ENCODE data around the gene SSH2. TPM values are rescaled to one million over a fixed set of nuclear protein-coding genes. Genes with fewer than 3 reads are reported as not detected.

Gene SSH2
- total RNA-seq, 2 experiments from 2014 or later, result 32.6 to 36.1 TPM

DNA sequence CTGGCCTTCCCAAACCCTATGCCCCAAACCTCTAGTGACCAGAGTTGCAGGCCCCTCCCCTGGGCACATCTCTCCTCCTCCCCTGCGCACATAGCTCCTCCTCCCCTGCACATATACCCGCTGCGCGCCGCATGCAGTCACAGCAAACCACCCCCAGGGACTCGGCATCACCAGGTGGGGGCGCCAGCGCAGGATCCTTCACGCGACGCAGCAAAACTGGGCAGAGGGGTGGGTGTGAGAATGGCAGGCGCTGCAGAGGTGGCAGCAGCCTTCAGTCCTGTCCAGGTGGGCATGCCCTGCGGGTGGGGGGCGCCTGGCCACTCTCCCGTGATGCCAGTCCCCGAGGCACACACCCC is 312.9 kb downstream of the SSH2 start:
- H3K4me3 Mint-ChIP-seq, result peak overlapping the region; percentile 75

DNA sequence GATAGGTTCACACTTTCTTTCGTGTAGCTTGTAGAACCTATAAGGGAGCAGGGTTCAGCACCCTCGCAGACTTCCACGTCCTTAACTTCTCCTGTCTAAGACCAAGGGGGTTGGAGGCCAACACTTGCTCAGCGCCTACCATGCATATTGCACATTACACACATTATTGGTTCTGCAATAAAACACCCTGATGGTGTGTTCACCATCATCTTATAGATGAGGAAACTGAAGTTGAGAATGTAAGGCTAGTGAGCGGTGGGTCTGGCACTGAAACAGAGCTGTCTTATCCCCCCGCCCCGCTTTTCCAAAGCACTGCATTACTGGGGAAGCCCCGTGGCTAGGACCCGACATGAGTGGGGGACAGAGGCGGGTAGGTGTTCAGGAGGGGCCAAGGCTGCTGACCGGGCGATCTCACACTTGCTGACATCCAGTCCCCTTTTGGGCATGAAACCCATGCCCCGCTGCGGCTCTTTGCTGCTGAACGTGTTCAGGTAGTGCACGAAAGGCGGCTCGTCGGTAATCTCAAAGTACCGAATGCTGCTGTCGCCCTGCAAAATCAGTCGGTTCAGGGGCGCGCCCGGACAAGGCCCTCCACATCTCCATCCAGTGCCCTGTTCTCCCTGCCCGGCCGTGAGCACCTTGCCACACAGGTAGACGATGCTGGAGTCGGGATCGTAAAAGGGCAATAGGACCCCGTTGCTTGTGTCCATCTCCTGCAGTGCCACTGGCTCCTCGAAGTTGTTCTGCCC is 313.6 kb downstream of the SSH2 start:
- DNase-seq, result peak; percentile 46
- Mint-ChIP-seq H3K4me1 (peaks cover 45% of the 10 kb centered on the region), H3K4me3 (peak overlapping the region; percentile 75), H3K27ac (peak overlapping the region; percentile 19), H3K9me3 (ENCODE audit: low read depth) (no peaks in the 10 kb centered on the region), H3K27me3 (peaks cover 2% of the 10 kb centered on the region), H3K36me3 (ENCODE audit: low read depth) (peaks cover 2% of the 10 kb centered on the region)
- no peak for ATAC-seq
- ChIA-PET POLR2A (interaction anchor here (0.6 to 3.0 kb wide), 10 partner anchors 9 to 352 kb away, joined by 3 to 11 read pairs (median 3); partner anchors contain the start of genes ABHD15, ANKRD13B and SSH2), CTCF (interaction anchor here (0.6 to 4.3 kb wide), 41 partner anchors 9 to 663 kb away, joined by 3 to 93 read pairs (median 5); partner anchors contain the start of genes ABHD15, ANKRD13B, SSH2 and TP53I13)
- intact Hi-C loops (cut with DNase I, micrococcal nuclease), result loop anchor here (1.0 to 10.0 kb wide), 8 partner anchors 48 to 892 kb away; partner anchors contain the start of genes TP53I13 (in 2 of the 2), NEK8 (in 1 of the 2), NUFIP2 (in 1 of the 2) and PHF12 (in 1 of the 2)

More for the DNA sequence above, 312.9 kb downstream of the SSH2 start:
- ChIA-PET POLR2A (interaction anchor here (0.7 to 3.0 kb wide), 10 partner anchors 12 to 313 kb away, joined by 3 to 11 read pairs (median 3); partner anchors contain the start of genes ABHD15, ANKRD13B and SSH2), CTCF (interaction anchor here (0.6 to 4.3 kb wide), 51 partner anchors 8 to 874 kb away, joined by 3 to 93 read pairs (median 5); partner anchors contain the start of genes ABHD15, ANKRD13B, NUFIP2 and SSH2)
- intact Hi-C loops (cut with DNase I, micrococcal nuclease), result loop anchor here (1.0 to 10.0 kb wide), 8 partner anchors 48 to 892 kb away; partner anchors contain the start of genes TP53I13 (in 2 of the 2), NEK8 (in 1 of the 2), NUFIP2 (in 1 of the 2) and PHF12 (in 1 of the 2)
- peak overlapping the region; percentile 89 for H3K27ac Mint-ChIP-seq
- peaks cover 2% of the 10 kb centered on the region for H3K36me3 Mint-ChIP-seq (ENCODE audit: low read depth)
- H3K4me1 Mint-ChIP-seq, result peaks cover 47% of the 10 kb centered on the region
- no peaks in the 10 kb centered on the region for H3K9me3 Mint-ChIP-seq (ENCODE audit: low read depth)
- ATAC-seq (peak; percentile 82), DNase-seq (peak; percentile 98)
- peaks cover 2% of the 10 kb centered on the region for H3K27me3 Mint-ChIP-seq

- H3K36me3 Mint-ChIP-seq (ENCODE audit: low read depth), result peaks cover 2% of the 10 kb centered on the region
- peak overlapping the region; percentile 63 for H3K27ac Mint-ChIP-seq
- H3K4me1 Mint-ChIP-seq, result peaks cover 41% of the 10 kb centered on the region
- DNase-seq (peak; percentile 92), ATAC-seq (peak; percentile 51)
- no peaks in the 10 kb centered on the region for H3K9me3 Mint-ChIP-seq (ENCODE audit: low read depth)
- peak overlapping the region; percentile 75 for H3K4me3 Mint-ChIP-seq
- ChIA-PET CTCF (interaction anchor here (0.6 to 4.3 kb wide), 19 partner anchors 9 to 316 kb away, joined by 3 to 93 read pairs (median 6); partner anchors contain the start of genes ABHD15, ANKRD13B, SSH2 and TP53I13), POLR2A (interaction anchor here (0.6 to 3.0 kb wide), 6 partner anchors 10 to 351 kb away, joined by 3 to 11 read pairs (median 4); partner anchors contain the start of genes ABHD15 and SSH2)
- intact Hi-C loops (cut with DNase I, micrococcal nuclease), result loop anchor here (1.0 to 10.0 kb wide), 8 partner anchors 9 to 891 kb away; partner anchors contain the start of genes GIT1 (in 2 of the 2), NEK8 (in 1 of the 2), NUFIP2 (in 1 of the 2) and PHF12 (in 1 of the 2)
- peaks cover 2% of the 10 kb centered on the region for H3K27me3 Mint-ChIP-seq
These were observed 314.3 kb downstream of the SSH2 start for GRCh38 chr17:29615492-29616299.

DNA sequence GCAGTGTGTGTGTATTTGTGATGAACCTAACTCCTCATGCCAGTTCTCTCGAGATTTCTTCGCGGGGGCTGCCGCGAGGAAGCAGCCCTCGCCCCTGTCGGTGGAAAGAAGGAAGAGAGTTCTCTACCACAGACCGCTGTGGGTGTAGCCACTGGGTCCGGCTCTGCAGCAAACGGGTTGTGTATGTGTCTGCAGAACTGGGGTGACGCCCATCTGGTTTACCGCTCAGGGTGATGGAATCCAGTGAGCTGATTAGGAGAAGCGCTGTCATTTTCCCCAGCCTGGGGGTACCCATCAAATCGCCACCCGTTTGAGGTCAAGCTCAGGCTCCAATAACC is 315.0 kb downstream of the SSH2 start:
- Mint-ChIP-seq H3K27me3 (peaks cover 2% of the 10 kb centered on the region), H3K4me3 (peak overlapping the region; percentile 75), H3K4me1 (peaks cover 41% of the 10 kb centered on the region), H3K9me3 (ENCODE audit: low read depth) (no peaks in the 10 kb centered on the region), H3K27ac (peak overlapping the region; percentile 55), H3K36me3 (ENCODE audit: low read depth) (peaks cover 2% of the 10 kb centered on the region)
- ChIA-PET CTCF (interaction anchor here (0.6 to 4.3 kb wide), 11 partner anchors 10 to 317 kb away, joined by 3 to 93 read pairs (median 4); partner anchors contain the start of genes ABHD15, ANKRD13B and TP53I13), POLR2A (interaction anchor here (0.6 to 3.0 kb wide), 5 partner anchors 10 to 145 kb away, joined by 3 to 11 read pairs (median 5); partner anchors contain the start of gene ABHD15)
- intact Hi-C loops (cut with DNase I, micrococcal nuclease), result loop anchor here (1.0 to 10.0 kb wide), 6 partner anchors 9 to 890 kb away; partner anchors contain the start of genes GIT1 (in 2 of the 2), NEK8 (in 1 of the 2), PHF12 (in 1 of the 2) and TAOK1 (in 1 of the 2)
- peak; percentile 74 for DNase-seq
- no peak for ATAC-seq

DNA sequence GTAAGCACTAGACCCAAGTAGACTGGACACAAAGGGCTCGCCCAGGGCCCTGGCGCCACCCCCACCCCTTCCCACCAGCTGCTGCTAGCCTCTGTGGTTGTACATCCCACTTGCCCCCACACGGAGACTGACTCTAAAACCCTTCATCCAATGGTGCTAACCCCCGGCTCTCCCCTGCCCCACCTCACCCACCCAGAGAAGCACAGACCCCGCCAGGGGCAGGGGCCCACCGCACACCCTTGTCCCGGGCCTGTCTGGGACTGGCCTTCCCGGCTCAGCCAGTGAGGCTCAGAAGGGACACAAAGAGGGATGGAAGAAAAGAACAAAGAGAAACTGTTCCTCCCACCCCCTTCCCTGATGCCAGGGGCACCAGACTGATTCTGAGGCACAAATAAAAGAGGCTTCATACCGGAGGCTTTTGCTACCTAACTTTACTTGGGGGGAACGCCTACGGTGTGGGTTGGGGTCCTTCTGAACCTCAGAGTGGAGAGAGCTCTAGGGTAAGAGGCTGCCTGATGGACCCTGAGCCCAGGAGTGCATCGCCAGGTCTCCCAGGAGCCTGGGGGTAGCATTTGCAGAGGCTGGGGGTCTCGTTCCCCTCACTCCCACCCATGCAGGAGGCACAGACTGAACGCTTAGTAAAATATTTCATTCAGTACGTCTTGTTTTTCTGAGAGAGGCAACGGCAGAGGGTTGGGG is 315.5 kb downstream of the SSH2 start:
- POLR2A ChIA-PET, result interaction anchor here (0.9 to 1.3 kb wide), 2 partner anchors 18 to 22 kb away, joined by 3 to 4 read pairs; no protein-coding TSS in a partner anchor
- CTCF ChIA-PET, result interaction anchor here (0.5 to 4.3 kb wide), 7 partner anchors 9 to 244 kb away, joined by 3 to 93 read pairs (median 6); partner anchors contain the start of genes ABHD15, ANKRD13B and TP53I13
- no peak overlapping the region for H3K27ac Mint-ChIP-seq

GRCh38 chr17:29613856-29614255 is 316.2 kb downstream of the SSH2 start:
- peaks cover 41% of the 10 kb centered on the region for H3K4me1 Mint-ChIP-seq
- POLR2A ChIA-PET, result interaction anchor here (0.9 to 1.3 kb wide), 2 partner anchors 22 to 147 kb away, joined by 3 read pairs; no protein-coding TSS in a partner anchor
- peak; percentile 39 for DNase-seq
- no peaks in the 10 kb centered on the region for H3K9me3 Mint-ChIP-seq (ENCODE audit: low read depth)
- intact Hi-C loops (cut with DNase I, micrococcal nuclease), result loop anchor here (1.0 to 10.0 kb wide), 3 partner anchors 34 to 889 kb away; partner anchors contain the start of genes NEK8 (in 1 of the 2), TLCD1 (in 1 of the 2) and TP53I13 (in 1 of the 2)
- CTCF ChIA-PET, result interaction anchor here (0.5 to 3.8 kb wide), 16 partner anchors 10 to 244 kb away, joined by 3 to 26 read pairs (median 4); partner anchors contain the start of gene ANKRD13B
- ATAC-seq, result no peak
- H3K27ac Mint-ChIP-seq, result no peak overlapping the region
- peaks cover 2% of the 10 kb centered on the region for H3K27me3 Mint-ChIP-seq
- H3K4me3 Mint-ChIP-seq, result peak overlapping the region; percentile 40
- H3K36me3 Mint-ChIP-seq (ENCODE audit: low read depth), result peaks cover 2% of the 10 kb centered on the region

More for the DNA sequence above, 315.5 kb downstream of the SSH2 start:
- DNase-seq (no peak), ATAC-seq (no peak)
- Mint-ChIP-seq H3K9me3 (ENCODE audit: low read depth) (no peaks in the 10 kb centered on the region), H3K4me1 (peaks cover 41% of the 10 kb centered on the region), H3K27me3 (peaks cover 2% of the 10 kb centered on the region), H3K36me3 (ENCODE audit: low read depth) (peaks cover 2% of the 10 kb centered on the region), H3K4me3 (peak overlapping the region; percentile 75)
- intact Hi-C loops (cut with DNase I, micrococcal nuclease), result loop anchor here (1.0 to 10.0 kb wide), 6 partner anchors 10 to 890 kb away; partner anchors contain the start of genes GIT1 (in 2 of the 2), NEK8 (in 1 of the 2), PHF12 (in 1 of the 2) and TAOK1 (in 1 of the 2)

DNA sequence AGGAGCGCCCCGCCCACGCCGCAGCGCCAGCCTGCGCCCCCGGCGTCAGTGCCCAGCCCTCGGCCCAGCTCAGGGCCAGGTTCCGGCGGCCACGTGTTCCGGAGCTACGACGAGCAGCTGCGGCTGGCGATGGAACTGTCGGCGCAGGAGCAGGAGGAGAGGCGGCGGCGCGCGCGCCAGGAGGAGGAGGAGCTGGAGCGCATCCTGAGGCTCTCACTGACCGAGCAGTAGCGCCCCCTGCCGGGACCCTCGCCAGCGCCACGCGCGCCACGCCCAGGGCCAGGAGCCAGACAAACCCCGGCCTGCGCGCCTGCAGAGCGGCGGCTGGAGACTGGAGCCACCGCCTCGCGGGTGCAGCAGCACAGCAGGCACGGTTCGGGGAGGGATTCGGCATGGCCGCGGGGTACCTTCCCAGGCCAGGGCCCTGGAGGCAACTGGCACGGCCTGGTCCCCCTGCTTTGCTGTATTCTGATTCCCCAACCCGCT is 316.6 kb downstream of the SSH2 start:
- H3K36me3 Mint-ChIP-seq (ENCODE audit: low read depth), result peaks cover 2% of the 10 kb centered on the region
- CTCF ChIA-PET, result interaction anchor here (0.6 to 3.8 kb wide), 19 partner anchors 11 to 269 kb away, joined by 3 to 26 read pairs (median 4); partner anchors contain the start of gene ANKRD13B
- no peak overlapping the region for H3K27ac Mint-ChIP-seq
- intact Hi-C loops (cut with DNase I, micrococcal nuclease), result loop anchor here (1.0 to 10.0 kb wide), 3 partner anchors 33 to 889 kb away; partner anchors contain the start of genes NEK8 (in 1 of the 2), TLCD1 (in 1 of the 2) and TP53I13 (in 1 of the 2)
- DNase-seq (peak; percentile 98), ATAC-seq (peak; percentile 48)
- peaks cover 2% of the 10 kb centered on the region for H3K27me3 Mint-ChIP-seq
- peaks cover 40% of the 10 kb centered on the region for H3K4me1 Mint-ChIP-seq
- peak overlapping the region; percentile 40 for H3K4me3 Mint-ChIP-seq
- POLR2A ChIA-PET, result interaction anchor here (0.9 to 1.3 kb wide), 2 partner anchors 21 to 148 kb away, joined by 3 read pairs; no protein-coding TSS in a partner anchor
- H3K9me3 Mint-ChIP-seq (ENCODE audit: low read depth), result no peaks in the 10 kb centered on the region

GRCh38 chr17:29612404-29613280 is 317.4 kb downstream of the SSH2 start:
- Mint-ChIP-seq H3K27ac (no peak overlapping the region), H3K36me3 (ENCODE audit: low read depth) (peaks cover 2% of the 10 kb centered on the region), H3K27me3 (peaks cover 2% of the 10 kb centered on the region), H3K4me1 (peaks cover 38% of the 10 kb centered on the region), H3K9me3 (ENCODE audit: low read depth) (no peaks in the 10 kb centered on the region), H3K4me3 (no peak overlapping the region)
- DNase-seq (no peak), ATAC-seq (no peak)
- intact Hi-C loops (cut with DNase I, micrococcal nuclease), result loop anchor here (1.0 to 10.0 kb wide), 3 partner anchors 32 to 888 kb away; partner anchors contain the start of genes NEK8 (in 1 of the 2), TLCD1 (in 1 of the 2) and TP53I13 (in 1 of the 2)
- ChIA-PET POLR2A (interaction anchor here (0.9 to 1.3 kb wide), 2 partner anchors 20 to 149 kb away, joined by 3 read pairs; no protein-coding TSS in a partner anchor), CTCF (interaction anchor here (0.6 to 3.8 kb wide), 19 partner anchors 12 to 467 kb away, joined by 3 to 26 read pairs (median 4); partner anchors contain the start of gene ANKRD13B)
